Activated naive CD4-positive, alpha-beta T cell (primary cell): ENCODE results near the gene GRIFIN.
A peak's percentile ranks its signal among the peaks of the same experiment; 100 is the strongest.

Source experiments
- DNase-seq, 4 experiments: peaks; one replicate each; lab custom pipeline; 2025; lab: John Stamatoyannopoulos, UW

GRIFIN gene, protein sequence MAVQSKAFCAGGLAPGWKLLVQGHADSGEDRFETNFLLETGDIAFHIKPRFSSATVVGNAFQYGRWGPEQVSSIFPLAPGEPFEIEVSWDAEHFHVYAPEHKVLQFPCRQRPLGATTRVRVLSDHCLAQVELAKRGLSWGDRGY

GRCh38 chr7:2476298-2476697 lies at the start of gene GRIFIN:
TSS of gene GRIFIN (minus strand) at chr7:2476398. CDS start at chr7:2476383, 15 bp downstream.
- no peak for DNase-seq

DNA sequence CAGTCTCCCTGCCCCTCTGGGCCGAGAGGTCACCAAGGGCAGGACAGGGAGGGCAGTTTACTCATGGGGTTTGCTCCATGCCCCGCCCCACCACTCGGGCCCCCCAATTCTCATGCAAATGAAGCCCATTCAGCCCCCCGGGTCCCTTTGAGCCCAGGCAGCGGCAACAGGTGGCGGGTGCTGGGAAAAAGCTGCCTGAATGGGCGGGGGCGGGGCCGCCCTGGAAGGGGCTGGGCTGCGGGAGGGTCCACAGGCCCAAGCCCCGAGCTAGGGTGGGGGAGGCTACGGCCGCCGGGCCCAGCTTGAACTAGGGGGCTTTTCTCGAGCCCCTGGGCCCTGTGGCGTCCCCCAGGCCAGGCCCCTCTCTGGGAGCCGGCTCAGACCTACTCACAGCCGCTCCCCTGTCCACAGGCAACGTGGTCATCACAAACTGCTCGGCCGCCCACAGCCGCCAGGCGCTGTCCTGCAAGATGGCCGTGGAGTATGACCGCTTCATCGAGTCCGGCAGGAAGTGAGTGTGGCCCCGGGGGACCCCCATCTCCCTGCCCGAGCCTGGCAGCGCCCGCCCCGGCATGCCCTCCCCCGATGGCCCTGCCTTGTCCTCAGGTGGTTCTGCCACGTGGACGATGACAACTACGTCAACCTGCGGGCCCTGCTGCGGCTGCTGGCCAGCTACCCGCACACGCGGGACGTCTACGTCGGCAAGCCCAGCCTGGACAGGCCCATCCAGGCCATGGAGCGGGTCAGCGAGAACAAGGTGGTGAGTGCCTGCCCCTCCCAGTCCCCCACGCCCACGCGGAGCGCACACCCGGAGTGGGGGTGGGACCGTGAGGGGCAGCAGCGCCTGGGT lies 48.8 kb upstream of the GRIFIN start:
- no peak for DNase-seq

DNA sequence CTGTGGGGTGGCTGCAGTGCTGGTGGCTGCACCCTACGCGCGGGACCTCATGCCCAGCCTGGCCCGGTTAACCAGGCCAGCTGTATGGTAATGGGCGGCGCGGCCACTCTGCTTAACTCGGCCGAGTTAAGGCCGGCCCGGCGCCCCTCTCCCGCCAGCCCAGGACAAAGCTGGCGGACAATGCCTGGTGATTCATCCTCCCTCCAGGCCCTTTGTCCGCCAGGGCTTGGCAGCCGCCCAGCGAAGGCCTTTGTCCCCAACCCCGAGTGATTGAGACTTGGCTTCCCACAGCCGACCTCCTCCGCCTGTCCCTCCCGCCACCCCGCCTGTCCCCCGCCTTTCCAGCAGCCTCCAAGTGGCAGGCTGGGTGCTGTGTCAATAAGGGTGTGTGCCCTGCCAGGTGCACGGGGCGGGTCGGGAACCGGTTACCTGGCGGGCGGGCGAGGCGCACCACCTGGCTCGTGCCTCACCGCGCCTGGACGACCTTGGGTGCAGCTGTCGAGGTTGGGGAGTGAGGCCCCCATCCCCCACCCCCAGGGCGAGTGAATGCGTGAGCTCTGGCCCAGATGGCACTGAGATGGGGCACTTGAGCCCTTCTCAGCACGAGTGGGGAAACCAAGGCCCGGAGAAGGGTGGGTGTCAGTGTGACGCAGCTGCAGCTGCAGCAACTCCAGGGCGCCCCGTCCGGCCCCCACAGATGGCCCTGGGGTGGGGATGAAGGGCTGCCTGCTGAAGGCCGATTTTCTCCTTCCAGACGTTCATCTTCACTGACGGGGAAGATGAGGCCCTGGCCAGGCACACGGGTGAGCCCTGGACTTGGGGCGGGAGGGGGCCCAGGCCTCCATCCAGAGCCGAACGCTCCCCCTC lies 48.0 kb upstream of the GRIFIN start:
- DNase-seq: no peak

DNA sequence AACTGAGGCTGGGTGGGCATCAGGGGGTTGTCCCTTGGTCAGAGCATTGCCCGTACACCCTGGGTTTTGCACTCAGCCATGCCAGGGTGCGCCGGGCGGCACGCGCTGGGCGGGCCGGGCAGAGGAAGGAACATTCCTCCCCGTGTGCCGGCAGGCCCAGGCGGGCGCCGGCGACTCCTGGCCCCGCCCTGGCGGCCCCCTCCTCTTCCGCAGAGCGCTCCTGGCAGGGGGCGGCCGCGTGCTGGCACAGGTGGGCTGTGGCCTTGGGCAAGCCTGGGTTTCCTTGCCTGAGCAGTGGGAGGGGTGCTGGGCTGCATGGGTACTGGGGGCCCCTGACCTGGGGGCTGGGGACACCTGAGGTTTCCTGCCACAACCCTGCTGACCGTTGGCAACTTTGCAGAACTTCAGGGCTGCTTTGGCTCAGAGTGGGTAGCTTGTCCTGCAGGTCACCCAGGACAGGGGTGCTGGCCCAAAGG lies 47.3 kb upstream of the GRIFIN start:
- no peak for DNase-seq

- no peak for DNase-seq
Observed at GRCh38 chr7:2522780-2523433, 46.7 kb upstream of the GRIFIN start.

GRCh38 chr7:2521952-2522591 lies 45.9 kb upstream of the GRIFIN start:
- peak in 2 of 4 experiments; percentile 20 to 43 for DNase-seq

- DNase-seq: no peak
Observed at GRCh38 chr7:2521341-2521745, 45.1 kb upstream of the GRIFIN start.

GRCh38 chr7:2520761-2521290 lies 44.6 kb upstream of the GRIFIN start:
- DNase-seq: no peak

DNA sequence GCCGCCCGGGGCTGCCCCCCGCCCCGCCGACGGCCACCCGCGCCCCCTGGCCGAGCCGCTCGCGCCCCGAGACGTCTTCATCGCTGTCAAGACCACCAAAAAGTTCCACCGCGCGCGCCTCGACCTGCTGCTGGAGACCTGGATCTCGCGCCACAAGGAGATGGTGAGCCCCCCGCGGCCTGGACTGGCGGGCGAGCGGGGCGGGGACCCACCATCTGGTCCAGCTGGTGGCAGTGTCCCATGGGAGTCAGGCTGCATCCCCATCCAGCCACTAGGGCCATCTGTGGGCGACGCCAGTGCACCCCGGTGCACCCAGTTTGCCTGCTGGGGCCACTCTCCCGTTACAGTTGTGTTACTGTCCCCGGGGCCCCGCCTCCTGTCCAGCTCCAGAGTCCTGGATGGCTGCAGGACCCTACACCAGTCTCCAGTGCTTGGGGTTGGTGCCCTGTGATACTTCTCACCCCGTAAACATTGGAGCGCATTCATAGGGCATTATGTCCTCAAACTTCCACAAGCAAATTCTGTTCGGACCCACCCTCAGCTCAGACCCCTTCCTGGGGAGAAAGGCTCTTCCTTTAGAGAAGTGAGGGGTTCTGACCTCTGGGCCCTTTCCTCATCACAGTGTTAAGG lies 44.0 kb upstream of the GRIFIN start:
- no peak for DNase-seq

GRCh38 chr7:2519119-2519930 lies 43.1 kb upstream of the GRIFIN start, which contains the start of gene LFNG:
TSS of gene LFNG (plus strand) at chr7:2519774. CDS start at chr7:2519862, 88 bp downstream.
- DNase-seq: peak in 3 of 4 experiments; percentile 38 to 75 (median 63)

DNA sequence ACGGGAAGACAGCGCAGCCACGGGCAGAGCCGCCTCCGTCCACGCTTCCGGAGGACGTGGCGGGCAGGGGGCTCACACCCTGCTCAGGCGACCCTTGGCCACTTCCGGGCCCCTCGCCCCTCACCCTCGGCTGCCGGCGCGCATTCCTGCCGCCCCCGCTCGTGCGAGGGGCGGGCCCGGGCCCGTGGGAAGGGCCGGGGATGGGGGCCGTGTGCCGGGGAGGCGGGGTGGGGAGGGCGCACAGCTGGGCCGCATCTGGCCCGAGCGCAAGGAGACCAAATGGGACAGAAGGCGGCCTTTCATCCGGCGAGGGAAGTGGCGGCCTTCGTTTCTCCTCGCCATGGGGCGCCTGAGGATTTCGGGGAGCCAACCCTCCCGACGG lies 42.5 kb upstream of the GRIFIN start:
- no peak for DNase-seq

DNA sequence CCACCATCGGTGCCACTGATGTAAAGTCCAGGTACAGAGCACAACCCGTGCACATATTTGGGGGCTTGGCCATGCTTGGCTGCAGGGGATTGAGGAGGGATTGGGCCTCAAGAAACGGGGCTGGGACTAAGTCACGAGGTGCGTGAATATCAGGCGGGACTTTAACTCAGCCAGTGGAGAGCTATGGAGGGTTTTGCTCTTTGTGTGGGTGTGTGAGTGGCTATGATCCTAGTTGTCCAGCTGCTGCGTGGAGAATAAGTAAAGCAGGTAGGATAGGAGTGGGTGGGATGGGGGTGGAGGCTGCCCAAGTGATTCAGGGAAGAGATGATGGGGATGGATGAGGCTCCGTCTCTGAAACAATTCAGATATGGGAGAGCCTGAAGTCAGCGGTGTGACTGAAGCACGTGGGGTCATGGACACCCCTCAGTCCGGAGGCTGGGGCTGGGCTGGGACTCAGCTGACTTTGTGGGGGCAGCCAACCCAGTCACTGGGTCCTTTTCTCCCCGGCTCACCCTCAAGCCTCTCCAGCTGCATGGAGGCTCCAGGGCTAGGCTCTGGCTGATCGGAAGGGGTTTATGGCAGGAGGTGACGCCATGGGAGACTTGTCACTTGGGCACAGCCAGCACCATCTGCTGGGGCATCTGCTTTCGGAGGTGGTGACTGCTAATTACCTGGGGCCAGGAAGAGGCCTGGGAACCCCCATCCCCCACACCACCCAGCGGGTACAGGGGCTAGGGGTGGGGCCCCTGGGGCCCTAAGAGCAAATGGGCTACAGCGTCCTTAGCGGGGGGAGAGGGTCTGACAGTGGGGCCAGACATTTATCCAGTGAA lies 41.7 kb upstream of the GRIFIN start:
- no peak for DNase-seq

DNA sequence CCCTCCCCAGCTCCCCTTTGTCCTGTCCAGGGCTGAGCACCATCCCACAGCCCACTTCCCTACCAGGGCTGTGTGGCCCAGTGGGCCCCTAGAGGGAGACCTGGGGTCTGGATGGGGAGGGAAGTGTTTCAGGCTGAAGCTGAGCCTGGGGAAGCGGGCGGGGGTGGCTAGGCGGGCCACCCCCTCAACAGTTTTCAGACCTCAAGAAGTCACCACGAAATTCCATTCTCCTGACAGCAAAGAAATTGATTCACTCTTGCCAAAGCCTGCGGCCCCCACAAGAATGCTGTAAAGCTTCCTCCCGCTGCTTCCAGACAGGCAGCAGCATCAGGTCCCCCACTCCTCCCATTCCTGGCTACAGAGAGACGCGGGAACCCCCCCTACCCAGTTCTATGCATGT lies 40.8 kb upstream of the GRIFIN start:
- no peak for DNase-seq

DNA sequence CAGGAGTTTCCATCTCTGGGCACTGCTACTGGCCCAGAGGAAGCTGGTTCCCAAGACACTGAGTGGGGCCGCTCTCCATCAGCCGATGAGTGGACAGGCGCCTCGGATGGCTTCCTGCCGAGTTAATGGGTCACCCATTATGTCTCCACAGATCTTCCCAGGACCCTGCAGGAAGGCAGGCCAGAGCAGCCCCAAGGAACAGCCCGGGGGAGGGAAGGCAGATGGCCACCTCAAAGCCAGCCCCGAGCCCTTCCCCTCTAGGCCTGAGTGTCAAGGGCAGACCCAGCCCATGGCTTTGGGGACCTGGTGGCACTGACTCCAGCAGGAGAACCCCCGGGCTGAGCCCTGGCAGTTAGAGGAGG lies 40.0 kb upstream of the GRIFIN start:
- DNase-seq: no peak

DNA sequence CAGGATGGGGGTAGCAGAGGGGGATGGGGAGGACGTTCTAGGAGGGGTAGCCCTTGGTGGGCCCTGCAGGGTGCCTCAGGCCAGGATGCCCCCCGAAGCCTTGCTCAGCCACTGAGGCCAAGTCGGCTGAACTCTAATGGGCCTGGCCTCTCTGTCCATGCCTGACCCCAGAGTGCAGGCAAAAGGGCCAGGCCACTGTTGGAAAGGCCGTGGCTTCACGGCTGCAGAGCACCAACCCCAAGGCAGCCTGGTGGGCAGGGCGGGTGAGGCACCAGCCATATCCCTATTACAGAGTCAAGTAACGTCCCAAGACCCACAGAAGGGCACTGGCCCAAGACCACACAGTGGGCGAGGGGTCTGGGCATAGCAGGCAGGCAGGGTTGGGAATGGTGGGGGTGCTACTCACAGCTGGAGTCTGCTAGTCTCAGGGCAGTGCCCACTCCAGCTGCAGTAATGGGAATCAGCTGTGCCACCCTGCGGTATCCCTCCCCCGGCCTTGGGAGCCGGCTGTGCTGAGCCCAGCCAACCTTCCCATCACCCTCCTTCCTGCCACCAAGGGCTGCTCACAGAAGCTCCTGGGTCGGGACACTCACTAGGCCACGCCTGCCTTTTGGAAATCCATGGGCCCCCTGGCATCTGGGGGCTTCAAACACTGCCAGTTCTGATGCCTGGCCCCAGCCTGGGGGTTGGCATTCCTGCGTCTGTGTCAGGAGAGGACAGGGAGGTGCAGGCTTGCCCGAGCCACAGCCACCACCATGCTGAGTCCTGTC lies 39.4 kb upstream of the GRIFIN start:
- DNase-seq: no peak

DNA sequence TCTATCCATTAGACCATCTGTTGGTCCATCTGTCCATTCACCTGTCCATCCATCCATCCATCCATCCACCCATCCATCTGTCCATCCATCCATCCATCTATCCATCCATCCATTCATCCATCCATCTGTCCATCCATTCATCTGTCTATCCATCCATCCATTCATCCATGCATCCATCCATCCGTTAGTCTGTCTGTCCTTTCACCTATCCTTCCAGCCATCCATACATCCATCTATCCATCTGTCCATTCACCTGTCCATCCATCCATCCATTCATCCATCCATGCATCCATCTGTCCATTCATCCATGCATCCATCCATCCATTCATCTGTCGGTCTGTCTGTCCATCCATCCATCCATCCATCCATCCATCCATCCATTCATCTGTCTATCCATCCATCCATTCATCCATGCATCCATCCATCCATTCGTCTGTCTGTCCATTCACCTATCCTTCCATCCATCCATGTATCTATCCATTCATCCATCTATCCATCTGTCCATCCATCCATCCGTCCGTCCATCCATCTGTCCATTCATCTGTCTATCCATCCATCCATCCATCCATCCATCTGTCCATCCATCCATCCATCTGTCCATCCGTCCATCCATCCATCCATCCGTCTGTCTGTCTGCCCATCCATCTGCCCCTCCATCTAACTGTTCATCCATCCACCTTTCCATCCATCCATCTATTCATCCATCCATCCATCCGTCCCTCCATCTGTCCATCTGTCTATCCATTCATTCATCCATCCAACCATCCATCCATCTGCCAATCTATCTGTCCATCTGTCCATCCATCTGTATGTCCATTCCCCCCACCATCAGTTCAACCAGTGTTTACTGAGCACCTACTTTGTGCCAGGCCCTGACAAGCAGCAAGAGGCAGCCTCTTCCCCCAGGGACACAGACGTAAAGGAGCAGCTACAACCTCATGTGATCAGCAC lies 38.5 kb upstream of the GRIFIN start:
- DNase-seq: no peak

DNA sequence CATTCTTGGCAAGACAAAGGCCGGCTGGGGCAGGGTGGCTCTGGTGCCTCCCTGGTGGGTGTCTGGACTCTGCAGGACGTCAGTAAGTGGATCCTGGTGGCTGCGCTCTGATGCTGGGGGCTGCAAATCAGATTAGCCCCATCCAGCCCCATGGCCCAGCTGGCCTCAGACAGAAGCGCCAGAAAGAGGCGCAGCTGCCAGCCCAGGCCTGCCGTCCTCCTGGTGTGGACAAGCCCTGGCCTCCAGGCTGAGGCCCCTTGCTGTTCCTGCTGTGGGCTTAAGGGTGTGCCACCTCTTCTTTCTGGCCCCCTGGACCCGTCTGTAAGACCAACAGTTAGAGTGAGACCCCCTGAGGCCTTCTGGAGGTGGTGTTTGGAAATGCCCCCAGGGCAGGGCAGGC lies 37.5 kb upstream of the GRIFIN start:
- no peak for DNase-seq
